Transverse colon (tissue), 4 donors: ENCODE data around the gene LCNL1. TPM values are rescaled to one million over a fixed set of nuclear protein-coding genes. Genes with fewer than 3 reads are reported as not detected.

Experiments used
- DNase-seq: peaks from one replicate; pipeline ENCODE4 v3.0.0-alpha.2; 2019
- H3K27ac ChIP-seq, 4 donors: fragments of 200-600 bp; sonication (generic); 2 replicates each; pipeline ENCODE4 v1.5.1; 2016 to 2018; ENCODE audit warnings: inconsistent platforms in 4 of 4
- H3K27me3 ChIP-seq: fragments of 200-600 bp; sonication (generic); 2 replicates; pipeline ENCODE4 v1.5.1; 2017; ENCODE audit warnings: inconsistent platforms
- H3K36me3 ChIP-seq, 4 donors: fragments of 200-600 bp; sonication (generic); 2 replicates each; pipeline ENCODE4 v1.5.1; 2017 to 2019; ENCODE audit warnings: inconsistent platforms in 4 of 4
- H3K4me1 ChIP-seq, 4 donors: fragments of 200-600 bp; sonication (generic); 2 replicates each; pipeline ENCODE4 v1.5.1; 2017 to 2020; ENCODE audit warnings: inconsistent platforms in 4 of 4
- H3K4me3 ChIP-seq, 4 donors: fragments of 200-600 bp; sonication (generic); 1 replicate in 1 of 4; 2 replicates in 3 of 4; pipeline versions ENCODE4 v1.5.1 to v1.6.1; 2017 to 2019; ENCODE audit warnings: inconsistent platforms in 4 of 4
- H3K9me3 ChIP-seq, 2 donors: fragments of 200-600 bp; sonication (generic); 2 replicates each; pipeline ENCODE4 v1.5.1; 2017 to 2019; ENCODE audit warnings: inconsistent platforms in 2 of 2
- CTCF ChIP-seq, 5 experiments: fragments of 200-600 bp in 3 of 5; fragments of 450-650 bp in 2 of 5; sonication (generic) in 3 of 5; IDR thresholded peaks; 1 replicate in 2 of 5; 2 replicates in 3 of 5; pipeline ENCODE4 v1.5.1; 2016 to 2017; ENCODE audit warnings: antibody characterized with exemption in 5 of 5, inconsistent platforms in 3 of 5, mild to moderate bottlenecking in 2 of 5, moderate library complexity in 1 of 5
- EP300 ChIP-seq: sonication (generic); formaldehyde crosslinking; IDR thresholded peaks from one replicate; pipeline ENCODE4 v1.6.1; 2017; ENCODE audit warnings: antibody characterized with exemption, low read depth
- POLR2A ChIP-seq: fragments of 450-650 bp; IDR thresholded peaks from one replicate; pipeline ENCODE4 v1.6.1; 2016; ENCODE audit warnings: antibody characterized with exemption, mild to moderate bottlenecking, moderate library complexity
- POLR2AphosphoS5 ChIP-seq, 3 donors: sonication (generic); formaldehyde crosslinking; IDR thresholded peaks; one replicate each; pipeline ENCODE4 v1.6.1; 2016; ENCODE audit warnings: antibody characterized with exemption in 3 of 3
- WGBS, 2 donors: methylation state at CpG; one replicate each; pipeline ENCODE4 v1.1.5; 2018; ENCODE audit warnings: low coverage in 1 of 2; 5-methylcytosine and 5-hydroxymethylcytosine counted together
- in situ Hi-C, 4 donors: fragments of 200-750 bp; cut with MboI; loops; one replicate each; pipeline versions ENCODE4 v1.15.0 to v1.15.1; 2017; ENCODE audit warnings: low sequenced_read_pairs in 3 of 4, low pct_ligation_motif_present in 1 of 4, low pct_unique_long_range_greater_than_20kb in 1 of 4
- intact Hi-C: fragments of 100-400 bp; cut with DNase I; formaldehyde crosslinking; loops from one replicate; pipeline ENCODE4 v1.15.1; 2023; ENCODE audit warnings: low total_unique reads
- total RNA-seq, 4 donors: library from RNA; depleted of rRNA; stranded (reverse); fragments of >200 nt; gene quantifications; one replicate each; pipeline ENCODE4 v1.1.0, GENCODE V29; 2016

Gene LCNL1
- total RNA-seq, 4 donors from 2014 or later: 0.27 to 0.75 TPM; not detected in 2

GRCh38 chr9:136965771-136966484, 16.9 kb upstream of the LCNL1 start:
- no peak overlapping the region for H3K27ac ChIP-seq
- no peak for DNase-seq

GRCh38 chr9:136968333-136969127, 14.3 kb upstream of the LCNL1 start:
- no peak overlapping the region for H3K4me3 ChIP-seq
- H3K36me3 ChIP-seq: no peaks in the 10 kb centered on the region
- DNase-seq: no peak
- no peaks in the 10 kb centered on the region for H3K9me3 ChIP-seq
- H3K27me3 ChIP-seq: peaks cover 5% of the 10 kb centered on the region
- in situ Hi-C loops (no loop called here), intact Hi-C loops (no loop called here)
- no peak for TF ChIP-seq EP300
- TF ChIP-seq POLR2A: no peak
- no peak for TF ChIP-seq CTCF (IDR thresholded peaks at IDR 0.05)
- TF ChIP-seq POLR2AphosphoS5 (IDR thresholded peaks at IDR 0.05): no peak
- 80% methylated on average over 17 of the region's 17 CpGs; no CpG with 5 or more reads in 1 of the 2 donors for WGBS, 2 donors
- peaks cover 0 to 19% (median 10%) of the 10 kb centered on the region in 4 donors for H3K4me1 ChIP-seq
- no peak overlapping the region for H3K27ac ChIP-seq

More at GRCh38 chr9:136965771-136966484, 16.9 kb upstream of the LCNL1 start:
- Histone ChIP-seq H3K4me1 (peaks cover 0 to 19% (median 10%) of the 10 kb centered on the region in 4 donors), H3K9me3 (no peaks in the 10 kb centered on the region), H3K4me3 (no peak overlapping the region), H3K36me3 (no peaks in the 10 kb centered on the region), H3K27me3 (peaks cover 5% of the 10 kb centered on the region)
- TF ChIP-seq EP300 (no peak), POLR2AphosphoS5 (IDR thresholded peaks at IDR 0.05) (no peak), POLR2A (no peak), CTCF (IDR thresholded peaks at IDR 0.05) (no peak)
- 49 to 51% methylated on average over 8 to 23 of the region's 23 CpGs for WGBS, 2 donors
- in situ Hi-C loops (no loop called here), intact Hi-C loops (no loop called here)

GRCh38 chr9:136969150-136969549, 13.6 kb upstream of the LCNL1 start:
- Histone ChIP-seq H3K27ac (no peak overlapping the region), H3K9me3 (no peaks in the 10 kb centered on the region), H3K4me3 (no peak overlapping the region), H3K4me1 (peaks cover 0 to 16% (median 7%) of the 10 kb centered on the region in 4 donors), H3K36me3 (no peaks in the 10 kb centered on the region), H3K27me3 (peaks cover 5% of the 10 kb centered on the region)
- TF ChIP-seq POLR2AphosphoS5 (IDR thresholded peaks at IDR 0.05) (no peak), POLR2A (no peak), EP300 (no peak), CTCF (IDR thresholded peaks at IDR 0.05) (no peak)
- WGBS, 2 donors: 89% methylated on average over 17 of the region's 17 CpGs; no CpG with 5 or more reads in 1 of the 2 donors
- in situ Hi-C loops (no loop called here), intact Hi-C loops (no loop called here)
- DNase-seq: no peak

- no peak for TF ChIP-seq POLR2AphosphoS5 (IDR thresholded peaks at IDR 0.05)
- TF ChIP-seq POLR2A: no peak
- TF ChIP-seq CTCF (IDR thresholded peaks at IDR 0.05): no peak
- TF ChIP-seq EP300: no peak
- in situ Hi-C loops: no loop called here
- Histone ChIP-seq H3K27me3 (peaks cover 5% of the 10 kb centered on the region), H3K9me3 (no peaks in the 10 kb centered on the region), H3K36me3 (no peaks in the 10 kb centered on the region), H3K4me3 (no peak overlapping the region), H3K27ac (no peak overlapping the region), H3K4me1 (peaks cover 0 to 10% (median 3%) of the 10 kb centered on the region in 4 donors)
- WGBS, 2 donors: 70% methylated on average over 5 of the region's 5 CpGs; no CpG with 5 or more reads in 1 of the 2 donors
- intact Hi-C loops: no loop called here
- no peak for DNase-seq
Observed at GRCh38 chr9:136969774-136970173, 13.0 kb upstream of the LCNL1 start.
